HL-60 (cell line): ENCODE results near the gene ARHGAP18.

Experiments
- DNase-seq, 2 experiments: peaks; one replicate each; pipeline ENCODE4 v3.0.0-alpha.2; 2010 to 2020; ENCODE audit warnings: low read depth in 1 of 2, low spot score in 1 of 2
- H3K27ac ChIP-seq: fragments of 250-450 bp; sonication (Bioruptor Pico); replicated peaks from 2 replicates; pipeline ENCODE4 v1.5.1; 2020; ENCODE audit warnings: mild to moderate bottlenecking, moderate library complexity
- H3K27me3 ChIP-seq: fragments of 250-450 bp; sonication (Bioruptor Pico); 2 replicates; pipeline ENCODE4 v1.5.1; 2021; ENCODE audit warnings: mild to moderate bottlenecking, moderate library complexity; ENCODE audit not compliant: insufficient read depth, poor library complexity, severe bottlenecking
- H3K4me3 ChIP-seq: replicated peaks from 2 replicates; pipeline ENCODE4 v1.5.1; 2011; ENCODE audit warnings: mild to moderate bottlenecking, control low read depth, low read length; ENCODE audit not compliant: insufficient read depth
- GABPA ChIP-seq: IDR thresholded peaks from 2 replicates; pipeline ENCODE4 v1.6.1; 2012; ENCODE audit warnings: low read depth
- POLR2AphosphoS5 ChIP-seq: IDR thresholded peaks from 2 replicates; pipeline ENCODE4 v1.6.1; 2012; ENCODE audit warnings: low read depth
- SPI1 ChIP-seq: IDR thresholded peaks from 2 replicates; pipeline ENCODE4 v1.6.1; 2012; ENCODE audit warnings: low read depth, mild to moderate bottlenecking, borderline replicate concordance
- TF ChIP-seq, protein P1 (sequence below): IDR thresholded peaks from 2 replicates; pipeline ENCODE4 v1.6.1; 2012; ENCODE audit warnings: low read depth; ENCODE audit not compliant: insufficient replicate concordance
- TF ChIP-seq, protein P2 (sequence below): IDR thresholded peaks from one replicate; pipeline ENCODE4 v1.5.1; 2011; ENCODE audit warnings: low read length, control low read depth, inconsistent platforms; ENCODE audit not compliant: insufficient read depth

ARHGAP18 gene

DNA sequence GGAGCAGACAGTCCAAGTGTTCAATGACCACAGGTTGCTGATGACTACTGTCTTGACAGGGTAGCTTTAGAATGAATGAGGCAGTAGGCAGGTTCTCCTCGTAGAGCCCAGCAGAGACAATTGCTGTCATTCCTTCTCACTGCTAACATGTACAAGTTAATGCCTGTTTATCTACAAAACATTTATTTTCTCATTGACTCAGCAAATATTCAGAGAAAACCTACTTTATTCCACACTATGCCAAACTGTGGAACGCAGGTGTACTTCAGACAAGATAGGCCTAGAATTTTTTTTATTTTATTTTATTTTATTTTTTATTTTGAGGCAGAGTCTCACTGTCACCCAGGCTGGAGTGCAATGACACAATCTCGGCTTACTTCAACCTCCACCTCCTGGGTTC is 50.8 kb downstream of the ARHGAP18 start:
- no peak overlapping the region for H3K27ac ChIP-seq
- no peaks in the 10 kb centered on the region for H3K27me3 ChIP-seq
- no peak overlapping the region for H3K4me3 ChIP-seq
- no peak for DNase-seq
- TF ChIP-seq, protein P1, sequence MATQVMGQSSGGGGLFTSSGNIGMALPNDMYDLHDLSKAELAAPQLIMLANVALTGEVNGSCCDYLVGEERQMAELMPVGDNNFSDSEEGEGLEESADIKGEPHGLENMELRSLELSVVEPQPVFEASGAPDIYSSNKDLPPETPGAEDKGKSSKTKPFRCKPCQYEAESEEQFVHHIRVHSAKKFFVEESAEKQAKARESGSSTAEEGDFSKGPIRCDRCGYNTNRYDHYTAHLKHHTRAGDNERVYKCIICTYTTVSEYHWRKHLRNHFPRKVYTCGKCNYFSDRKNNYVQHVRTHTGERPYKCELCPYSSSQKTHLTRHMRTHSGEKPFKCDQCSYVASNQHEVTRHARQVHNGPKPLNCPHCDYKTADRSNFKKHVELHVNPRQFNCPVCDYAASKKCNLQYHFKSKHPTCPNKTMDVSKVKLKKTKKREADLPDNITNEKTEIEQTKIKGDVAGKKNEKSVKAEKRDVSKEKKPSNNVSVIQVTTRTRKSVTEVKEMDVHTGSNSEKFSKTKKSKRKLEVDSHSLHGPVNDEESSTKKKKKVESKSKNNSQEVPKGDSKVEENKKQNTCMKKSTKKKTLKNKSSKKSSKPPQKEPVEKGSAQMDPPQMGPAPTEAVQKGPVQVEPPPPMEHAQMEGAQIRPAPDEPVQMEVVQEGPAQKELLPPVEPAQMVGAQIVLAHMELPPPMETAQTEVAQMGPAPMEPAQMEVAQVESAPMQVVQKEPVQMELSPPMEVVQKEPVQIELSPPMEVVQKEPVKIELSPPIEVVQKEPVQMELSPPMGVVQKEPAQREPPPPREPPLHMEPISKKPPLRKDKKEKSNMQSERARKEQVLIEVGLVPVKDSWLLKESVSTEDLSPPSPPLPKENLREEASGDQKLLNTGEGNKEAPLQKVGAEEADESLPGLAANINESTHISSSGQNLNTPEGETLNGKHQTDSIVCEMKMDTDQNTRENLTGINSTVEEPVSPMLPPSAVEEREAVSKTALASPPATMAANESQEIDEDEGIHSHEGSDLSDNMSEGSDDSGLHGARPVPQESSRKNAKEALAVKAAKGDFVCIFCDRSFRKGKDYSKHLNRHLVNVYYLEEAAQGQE: no peak

DNA sequence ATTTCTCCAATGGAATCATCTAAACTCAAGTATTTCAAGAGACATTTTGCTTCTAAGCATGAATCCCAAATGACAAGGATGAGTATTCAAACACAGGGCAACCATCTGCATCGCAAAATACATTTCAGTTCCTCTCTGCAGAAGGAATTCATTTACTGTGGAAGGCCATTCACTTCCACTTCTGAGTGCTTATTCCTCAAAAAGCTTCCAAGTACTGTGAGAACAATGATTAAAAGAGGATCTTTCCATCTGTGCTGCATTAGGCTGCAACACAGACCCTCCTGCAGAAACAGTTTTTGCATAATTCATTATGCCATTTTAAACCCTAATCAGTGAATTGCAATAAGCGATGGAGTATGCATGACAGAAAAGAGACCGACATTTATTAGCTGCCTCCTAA is 52.5 kb downstream of the ARHGAP18 start:
- H3K27ac ChIP-seq: no peak overlapping the region
- no peaks in the 10 kb centered on the region for H3K27me3 ChIP-seq
- TF ChIP-seq, protein P2, sequence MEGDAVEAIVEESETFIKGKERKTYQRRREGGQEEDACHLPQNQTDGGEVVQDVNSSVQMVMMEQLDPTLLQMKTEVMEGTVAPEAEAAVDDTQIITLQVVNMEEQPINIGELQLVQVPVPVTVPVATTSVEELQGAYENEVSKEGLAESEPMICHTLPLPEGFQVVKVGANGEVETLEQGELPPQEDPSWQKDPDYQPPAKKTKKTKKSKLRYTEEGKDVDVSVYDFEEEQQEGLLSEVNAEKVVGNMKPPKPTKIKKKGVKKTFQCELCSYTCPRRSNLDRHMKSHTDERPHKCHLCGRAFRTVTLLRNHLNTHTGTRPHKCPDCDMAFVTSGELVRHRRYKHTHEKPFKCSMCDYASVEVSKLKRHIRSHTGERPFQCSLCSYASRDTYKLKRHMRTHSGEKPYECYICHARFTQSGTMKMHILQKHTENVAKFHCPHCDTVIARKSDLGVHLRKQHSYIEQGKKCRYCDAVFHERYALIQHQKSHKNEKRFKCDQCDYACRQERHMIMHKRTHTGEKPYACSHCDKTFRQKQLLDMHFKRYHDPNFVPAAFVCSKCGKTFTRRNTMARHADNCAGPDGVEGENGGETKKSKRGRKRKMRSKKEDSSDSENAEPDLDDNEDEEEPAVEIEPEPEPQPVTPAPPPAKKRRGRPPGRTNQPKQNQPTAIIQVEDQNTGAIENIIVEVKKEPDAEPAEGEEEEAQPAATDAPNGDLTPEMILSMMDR: no peak
- TF ChIP-seq, protein P1: no peak
- TF ChIP-seq GABPA: no peak
- TF ChIP-seq POLR2AphosphoS5: no peak
- TF ChIP-seq SPI1: no peak
- no peak overlapping the region for H3K4me3 ChIP-seq
- DNase-seq: no peak

DNA sequence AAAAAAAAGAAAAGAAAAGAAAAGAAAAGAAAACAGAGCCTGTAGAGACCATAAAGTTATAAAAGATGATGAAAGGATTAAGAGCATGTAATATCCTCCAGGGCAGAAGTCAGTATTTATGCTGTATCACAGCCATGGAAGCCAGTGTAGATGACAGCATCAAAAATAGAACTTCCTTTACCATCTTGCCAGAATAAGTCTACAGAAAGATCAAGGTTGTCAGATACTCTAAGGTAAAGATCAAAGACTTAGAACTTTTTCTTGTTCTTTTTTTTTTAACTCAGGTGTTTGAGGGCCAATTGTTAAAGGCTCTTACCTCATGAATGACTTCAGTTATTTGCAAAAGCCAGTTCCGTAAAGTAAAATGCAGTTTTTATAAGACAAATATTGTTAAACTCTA is 54.6 kb downstream of the ARHGAP18 start:
- DNase-seq: no peak
- TF ChIP-seq, protein P2: no peak
- no peak for TF ChIP-seq SPI1
- TF ChIP-seq, protein P1: no peak
- no peak for TF ChIP-seq POLR2AphosphoS5
- no peak for TF ChIP-seq GABPA
- no peak overlapping the region for H3K27ac ChIP-seq

DNA sequence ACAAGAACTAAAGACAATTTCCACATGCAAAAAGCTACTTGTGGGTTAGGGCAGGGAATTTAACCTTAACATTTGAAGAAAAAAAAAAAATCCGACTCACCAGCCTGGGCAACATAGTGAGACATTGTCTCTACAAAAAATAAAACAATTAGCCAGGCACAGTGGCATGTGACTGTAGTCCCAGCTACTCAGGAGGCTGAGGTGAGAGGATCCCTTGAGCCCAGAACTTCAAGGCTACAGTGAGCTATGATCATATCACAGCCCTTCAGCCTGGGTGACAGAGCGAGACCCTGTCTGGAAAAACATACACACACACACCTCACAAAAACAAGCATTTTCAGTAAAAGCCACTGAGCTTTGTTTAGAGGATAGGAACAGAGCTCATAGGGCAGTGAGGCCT is 56.2 kb downstream of the ARHGAP18 start:
- TF ChIP-seq, protein P1: no peak
- no peak for TF ChIP-seq GABPA
- TF ChIP-seq, protein P2: no peak
- no peak for TF ChIP-seq POLR2AphosphoS5
- no peak for TF ChIP-seq SPI1
- no peak overlapping the region for H3K27ac ChIP-seq

More for the DNA sequence above, 54.6 kb downstream of the ARHGAP18 start:
- H3K4me3 ChIP-seq: no peak overlapping the region
- no peaks in the 10 kb centered on the region for H3K27me3 ChIP-seq

More for the DNA sequence above, 56.2 kb downstream of the ARHGAP18 start:
- no peak for DNase-seq
- H3K27me3 ChIP-seq: no peaks in the 10 kb centered on the region
- no peak overlapping the region for H3K4me3 ChIP-seq
